Heart right ventricle (tissue), 16 donors: ENCODE measurements around the gene CERK. TPM values are rescaled to one million over a fixed set of nuclear protein-coding genes. Genes with fewer than 3 reads are reported as not detected.

Experiments
- ATAC-seq, 8 donors: fragments of 200-7000 bp; cut with Tn5 transposase; one replicate each; pipeline ENCODE4 v1.9.1; 2020; ENCODE audit warnings: mild to moderate bottlenecking in 8 of 8, moderate library complexity in 8 of 8, moderate number of reproducible peaks in 1 of 8
- DNase-seq, 2 donors: peaks; one replicate each; pipeline ENCODE4 v3.0.0-alpha.2; 2020
- H3K27ac ChIP-seq, 10 donors: fragments of 200-600 bp; sonication (generic) in 2 of 10; one replicate each; pipeline versions ENCODE4 v1.5.0 to v1.8.0; 2020 to 2022; ENCODE audit warnings: mild to moderate bottlenecking in 3 of 10
- H3K27me3 ChIP-seq, 7 donors: fragments of 200-600 bp; one replicate each; pipeline ENCODE4 v1.8.0; 2021 to 2022; ENCODE audit warnings: mild to moderate bottlenecking in 2 of 7
- H3K36me3 ChIP-seq, 9 donors: fragments of 200-600 bp; sonication (generic) in 1 of 9; one replicate each; pipeline versions ENCODE4 v1.5.0 to v1.8.0; 2020 to 2022; ENCODE audit warnings: mild to moderate bottlenecking in 2 of 9
- H3K4me1 ChIP-seq, 9 donors: fragments of 200-600 bp; sonication (generic) in 1 of 9; one replicate each; pipeline versions ENCODE4 v1.5.0 to v1.8.0; 2020 to 2022; ENCODE audit warnings: mild to moderate bottlenecking in 4 of 9
- H3K4me3 ChIP-seq, 10 donors: fragments of 200-600 bp; sonication (generic) in 2 of 10; one replicate each; pipeline versions ENCODE4 v1.5.0 to v1.8.0; 2020 to 2022; ENCODE audit warnings: mild to moderate bottlenecking in 7 of 10, moderate library complexity in 2 of 10
- H3K9me3 ChIP-seq, 11 donors: fragments of 200-600 bp in 10 of 11; sonication (generic) in 2 of 11; one replicate each; pipeline versions ENCODE4 v1.5.0 to v1.8.0; 2013 to 2022; ENCODE audit warnings: mild to moderate bottlenecking in 2 of 11, control low read depth in 1 of 11, moderate library complexity in 1 of 11
- CTCF ChIP-seq, 9 donors: fragments of 200-600 bp; sonication (generic) in 2 of 9; IDR thresholded peaks; one replicate each; pipeline versions ENCODE4 v1.5.0 to v1.8.0; 2021 to 2022; ENCODE audit warnings: antibody characterized with exemption in 9 of 9, mild to moderate bottlenecking in 5 of 9, moderate library complexity in 1 of 9
- WGBS, 2 donors: extraction: QIAGEN DNeasy Blood & Tissue Kit; methylation state at CpG; one replicate each; pipeline ENCODE4 v1.1.7; 2013; ENCODE audit warnings: inconsistent platforms in 1 of 2; 5-methylcytosine and 5-hydroxymethylcytosine counted together
- intact Hi-C, 10 donors: fragments of 100-400 bp; cut with DNase I; formaldehyde crosslinking; loops; one replicate each; pipeline versions ENCODE4 v1.11.1 to v1.14.2; 2022
- polyA plus RNA-seq, 2 donors: library from polyadenylated mRNA; stranded (reverse); fragments of 200-250 nt; gene quantifications; one replicate each; pipeline ENCODE4 v1.2.3, GENCODE V29; 2013
- total RNA-seq, 10 donors: library from RNA; stranded (reverse); fragmentation: NEBNext Ultra II Directional in 3 of 10; extraction: Animal tissue kit (Norgen Biotek cat#: 25700) in 3 of 10; gene quantifications; one replicate each; pipeline versions ENCODE4 v1.2.1 to v1.2.4, GENCODE V29; 2021 to 2023
- donor health status: Arrhythmogenic right ventricular cardiomyopathy.
- donor health status: ischemic (EF 13 %, LVEDD 7.1; RV severe dilation, severe dysfunction).
- donor health status: healthy with polysubstance abuse.
- donor health status: DM: no; HTN: yes; CAD: no.
- donor health status: DM: no; HTN: no; CAD: no.
- donor health status: ischemic (EF 25% LVEDD 6.9; RV normal size, moderate dysfunction).
- donor health status: ischemic (EF 25% LVEDD 5.7; RV mildly dilated, moderate dysfunction).
- donor health status: healthy.
- donor health status: DM: yes; HTN: yes; CAD: no.
- donor health status: Ischemic cardiomyopathy.
- donor health status: ischemic (EF 35%, LVEDD 5.7; RV mildly dilated, moderate dysfunction).
- donor health status: nonischemic (EF 11% LVEDD 7.7; RV severe dilation, severe dysfunction).
- donor health status: DM: yes; HTN: yes; CAD: no.
- donor health status: PGD.
- donor health status: ischemic (EF 29% LVEDD 5.4; RV normal size, mild dysfunction).
- donor health status: nonischemic (EF 23%, LVEDD 6.1; RV moderate dilation, normal function).

CERK gene
- total and polyA plus RNA-seq, 12 donors = 21.5 to 97.0 (median 66.2) TPM

- H3K27me3 ChIP-seq = no peaks in the 10 kb centered on the region
- no peak for DNase-seq
- peaks cover 0 to 79% (median 27%) of the 10 kb centered on the region in 9 donors for H3K36me3 ChIP-seq
- H3K4me1 ChIP-seq = peaks cover 0 to 27% (median 17%) of the 10 kb centered on the region in 9 donors
- TF ChIP-seq CTCF (IDR thresholded peaks at IDR 0.05) = no peak
- H3K27ac ChIP-seq = peak overlapping the region in 4 of 10 donors; percentile 43 to 71 (median 64)
- H3K4me3 ChIP-seq = no peak overlapping the region
- 91 to 92% methylated on average over 15 of the region's 15 CpGs for WGBS, 2 donors
- intact Hi-C loops = loop anchor here in 1 of 10 donors (10.0 kb wide), 1 partner anchor 97 kb away; no protein-coding TSS in a partner anchor
- no peaks in the 10 kb centered on the region for H3K9me3 ChIP-seq
- no peak for ATAC-seq
Measured at GRCh38 chr22:46662226-46662625, 75.8 kb downstream of the CERK start.

GRCh38 chr22:46661221-46661851 lies 76.7 kb downstream of the CERK start:
- no peak overlapping the region for H3K4me3 ChIP-seq

GRCh38 chr22:46660604-46661201 lies 77.3 kb downstream of the CERK start:
- ATAC-seq (peak in 2 of 8 donors; percentile 5 to 13), DNase-seq (no peak)
- no peaks in the 10 kb centered on the region for H3K9me3 ChIP-seq
- H3K27me3 ChIP-seq = no peaks in the 10 kb centered on the region
- intact Hi-C loops = loop anchor here in 1 of 10 donors (10.0 kb wide), 1 partner anchor 96 kb away; no protein-coding TSS in a partner anchor
- no peak overlapping the region for H3K4me3 ChIP-seq
- 46 to 51% methylated on average over 11 of the region's 11 CpGs for WGBS, 2 donors
- peaks cover 6 to 42% (median 20%) of the 10 kb centered on the region in 9 donors for H3K4me1 ChIP-seq
- peaks cover 0 to 64% (median 11%) of the 10 kb centered on the region in 9 donors for H3K36me3 ChIP-seq
- no peak for TF ChIP-seq CTCF (IDR thresholded peaks at IDR 0.05)
- H3K27ac ChIP-seq = peak overlapping the region in 8 of 10 donors; percentile 6 to 76 (median 38)

More at GRCh38 chr22:46661221-46661851, 76.7 kb downstream of the CERK start:
- TF ChIP-seq CTCF (IDR thresholded peaks at IDR 0.05) = no peak
- Histone ChIP-seq H3K4me1 (peaks cover 5 to 36% (median 17%) of the 10 kb centered on the region in 9 donors), H3K36me3 (peaks cover 0 to 70% (median 18%) of the 10 kb centered on the region in 9 donors), H3K9me3 (no peaks in the 10 kb centered on the region), H3K27me3 (no peaks in the 10 kb centered on the region), H3K27ac (peak overlapping the region in 9 of 10 donors; percentile 6 to 76 (median 34))
- peak in 6 of 8 donors; percentile 15 to 69 (median 28) for ATAC-seq
- no peak for DNase-seq
- intact Hi-C loops = loop anchor here in 1 of 10 donors (10.0 kb wide), 1 partner anchor 97 kb away; no protein-coding TSS in a partner anchor
- 68 to 71% methylated on average over 22 of the region's 22 CpGs for whole genome bisulfite sequencing, 2 donors

- Histone ChIP-seq H3K27ac (peak overlapping the region in 1 of 10 donors; percentile 76), H3K4me3 (no peak overlapping the region), H3K27me3 (no peaks in the 10 kb centered on the region), H3K4me1 (peaks cover 11 to 48% (median 24%) of the 10 kb centered on the region in 9 donors), H3K9me3 (no peaks in the 10 kb centered on the region), H3K36me3 (peaks cover 0 to 55% (median 6%) of the 10 kb centered on the region in 9 donors)
- ATAC-seq = no peak
- no peak for DNase-seq
- TF ChIP-seq CTCF (IDR thresholded peaks at IDR 0.05) = no peak
- intact Hi-C loops = loop anchor here in 2 of 10 donors (10.0 kb wide), 2 partner anchors 85 to 95 kb away; no protein-coding TSS in a partner anchor
- WGBS, 2 donors = 94 to 95% methylated on average over 12 of the region's 12 CpGs
Measured at GRCh38 chr22:46659791-46660186, 78.3 kb downstream of the CERK start.
